H7 (cell line): Measurements from ENCODE around the gene RNFT2. TPM values are rescaled to one million over a fixed set of nuclear protein-coding genes. Genes with fewer than 3 reads are reported as not detected.
A peak's percentile ranks its signal among the peaks of the same experiment; 100 is the strongest.

ENCODE experiments used
- DNase-seq: peaks from one replicate; pipeline ENCODE4 v3.0.0; 2012
- H3K27me3 ChIP-seq: 2 replicates; pipeline ENCODE4 v1.6.0; 2011; ENCODE audit warnings: mild to moderate bottlenecking, low read length; ENCODE audit not compliant: control insufficient read depth, insufficient read depth
- H3K36me3 ChIP-seq: replicated peaks from 2 replicates; pipeline ENCODE4 v1.5.1; 2011; ENCODE audit warnings: low read length; ENCODE audit not compliant: control insufficient read depth, insufficient read depth
- H3K4me3 ChIP-seq: 2 replicates; pipeline ENCODE4 v1.5.1; 2011; ENCODE audit warnings: low read depth, mild to moderate bottlenecking, control low read depth, low read length, moderate library complexity; ENCODE audit not compliant: insufficient read depth
- total RNA-seq: library from RNA; depleted of rRNA; stranded (reverse); fragments of >200 nt; shearing (Covaris generic); gene quantifications from 2 replicates; pipeline ENCODE4 v1.2.3, GENCODE V29; 2014

The RNFT2 gene
- total RNA-seq, 1 experiment from 2014 or later = 10.8 TPM

- H3K4me3 ChIP-seq = no peak overlapping the region
- H3K27me3 ChIP-seq = no peaks in the 10 kb centered on the region
- H3K36me3 ChIP-seq = no peaks in the 10 kb centered on the region
- no peak for DNase-seq
Measured at GRCh38 chr12:116700066-116700465, 38.0 kb upstream of the RNFT2 start.

GRCh38 chr12:116701432-116701831 lies 36.7 kb upstream of the RNFT2 start:
- DNase-seq = no peak
- Histone ChIP-seq H3K4me3 (no peak overlapping the region), H3K27me3 (no peaks in the 10 kb centered on the region), H3K36me3 (no peaks in the 10 kb centered on the region)

- DNase-seq = peak; percentile 80
- Histone ChIP-seq H3K4me3 (no peak overlapping the region), H3K27me3 (no peaks in the 10 kb centered on the region), H3K36me3 (no peaks in the 10 kb centered on the region)
Measured at GRCh38 chr12:116703214-116703795, 34.8 kb upstream of the RNFT2 start.

GRCh38 chr12:116707751-116708150 lies 30.4 kb upstream of the RNFT2 start:
- no peaks in the 10 kb centered on the region for H3K36me3 ChIP-seq
- peaks cover 4% of the 10 kb centered on the region for H3K27me3 ChIP-seq
- no peak overlapping the region for H3K4me3 ChIP-seq
- DNase-seq = no peak

GRCh38 chr12:116708826-116709756 lies 29.0 kb upstream of the RNFT2 start:
- Histone ChIP-seq H3K27me3 (peaks cover 4% of the 10 kb centered on the region), H3K36me3 (no peaks in the 10 kb centered on the region), H3K4me3 (no peak overlapping the region)
- DNase-seq = no peak

GRCh38 chr12:116709768-116710167 lies 28.3 kb upstream of the RNFT2 start:
- no peak overlapping the region for H3K4me3 ChIP-seq
- DNase-seq = no peak
- no peaks in the 10 kb centered on the region; the same call in 1 of the 2 replicates for H3K36me3 ChIP-seq
- peaks cover 4% of the 10 kb centered on the region for H3K27me3 ChIP-seq

DNA sequence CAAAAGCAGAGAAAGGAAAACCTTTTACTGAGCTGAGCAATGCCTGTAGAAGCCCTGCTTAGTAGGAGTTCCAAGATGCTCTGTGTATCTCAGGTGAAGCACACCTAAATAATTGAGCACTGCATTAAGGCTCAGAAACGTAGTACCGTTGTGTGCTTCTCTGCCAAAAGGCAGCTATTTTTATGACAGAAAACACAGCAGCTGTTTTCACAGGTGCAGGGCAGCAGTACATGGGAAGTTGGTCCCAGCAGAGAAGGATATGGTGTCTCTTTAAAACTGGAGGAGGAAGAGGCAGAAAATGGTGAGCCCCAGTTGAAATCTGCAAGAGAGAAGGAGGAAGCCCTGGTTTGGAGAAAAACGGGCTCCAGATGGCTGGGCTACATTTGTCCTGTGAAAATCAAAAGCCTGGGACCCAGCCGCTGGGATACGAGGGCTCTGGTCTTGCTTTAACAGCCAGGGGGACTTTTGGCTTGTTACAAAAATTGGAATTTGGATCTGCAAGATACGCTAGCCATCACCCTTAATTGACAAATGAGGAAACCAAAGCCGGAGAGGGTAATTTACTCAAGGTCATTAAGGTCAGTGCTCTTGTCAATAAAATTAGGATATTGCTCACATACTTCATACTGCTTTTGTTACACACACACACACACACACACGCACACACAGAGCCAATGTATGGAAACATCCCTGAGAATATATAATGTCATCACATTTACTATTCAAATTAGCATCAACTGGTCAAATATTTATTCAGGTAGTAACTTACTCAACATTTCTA lies 27.6 kb upstream of the RNFT2 start:
- no peak overlapping the region for H3K4me3 ChIP-seq
- H3K36me3 ChIP-seq = no peaks in the 10 kb centered on the region; the same call in 1 of the 2 replicates
- DNase-seq = no peak
- peaks cover 4% of the 10 kb centered on the region for H3K27me3 ChIP-seq

DNA sequence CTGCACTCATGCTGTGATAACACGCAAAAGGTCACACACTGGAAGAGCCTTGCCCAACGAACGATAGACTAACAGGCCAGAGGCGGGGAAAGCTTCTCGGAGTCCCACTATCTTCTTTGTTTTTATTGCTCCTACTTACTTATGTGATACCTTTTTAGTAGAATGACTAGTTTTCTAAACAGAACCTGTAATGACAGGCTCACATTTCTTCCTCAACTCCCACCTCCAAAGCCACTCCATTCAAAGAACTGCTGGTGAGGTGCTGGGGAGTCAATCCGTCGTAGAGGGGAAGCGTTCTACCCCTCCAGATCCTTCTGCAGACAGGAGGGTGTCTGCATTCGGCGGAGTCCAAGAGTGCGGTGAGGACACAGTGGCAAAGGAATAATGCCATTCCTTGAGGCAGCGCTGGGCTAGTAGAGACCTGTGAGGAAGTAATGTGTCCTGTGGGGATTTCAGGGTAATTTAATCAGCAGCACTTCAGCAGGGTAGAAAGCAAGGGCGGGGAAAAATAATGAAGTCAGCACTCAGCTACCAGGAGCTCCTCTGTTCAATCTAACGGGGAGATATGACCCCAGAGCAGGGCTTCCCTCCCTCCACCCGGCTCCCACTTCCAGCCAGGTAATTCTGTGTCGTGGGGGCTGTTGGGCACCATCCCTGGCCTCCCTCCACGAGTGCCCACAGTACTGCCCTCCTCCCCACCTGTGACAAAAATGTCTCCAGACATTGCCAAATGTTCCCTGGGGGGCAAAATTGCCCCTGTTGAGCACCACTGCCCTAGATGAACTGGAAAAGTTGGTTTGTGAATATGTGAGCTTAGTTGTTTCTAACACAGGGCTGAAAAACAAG lies 25.4 kb upstream of the RNFT2 start:
- H3K27me3 ChIP-seq = peaks cover 4% of the 10 kb centered on the region
- H3K36me3 ChIP-seq = peaks cover 10% of the 10 kb centered on the region
- H3K4me3 ChIP-seq = no peak overlapping the region
- DNase-seq = no peak

DNA sequence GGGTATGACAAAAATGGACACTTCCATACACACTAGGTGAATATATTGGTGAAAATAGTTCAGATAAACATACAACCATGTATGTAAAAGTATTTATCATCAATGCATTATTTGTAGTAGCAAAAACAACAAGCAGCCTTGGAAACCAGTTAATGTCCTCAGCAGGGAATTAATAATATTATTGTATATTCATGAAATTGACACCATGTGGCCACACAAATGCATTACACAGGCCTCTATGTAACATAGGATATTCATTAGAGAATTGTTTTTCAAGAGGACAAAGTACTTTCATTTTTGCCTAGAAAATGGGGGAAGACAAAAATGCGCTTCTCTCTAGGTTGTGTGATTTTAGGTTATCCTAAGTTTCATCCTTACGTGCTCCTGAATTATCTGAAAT lies 24.6 kb upstream of the RNFT2 start:
- Histone ChIP-seq H3K4me3 (no peak overlapping the region), H3K36me3 (peaks cover 10% of the 10 kb centered on the region)

DNA sequence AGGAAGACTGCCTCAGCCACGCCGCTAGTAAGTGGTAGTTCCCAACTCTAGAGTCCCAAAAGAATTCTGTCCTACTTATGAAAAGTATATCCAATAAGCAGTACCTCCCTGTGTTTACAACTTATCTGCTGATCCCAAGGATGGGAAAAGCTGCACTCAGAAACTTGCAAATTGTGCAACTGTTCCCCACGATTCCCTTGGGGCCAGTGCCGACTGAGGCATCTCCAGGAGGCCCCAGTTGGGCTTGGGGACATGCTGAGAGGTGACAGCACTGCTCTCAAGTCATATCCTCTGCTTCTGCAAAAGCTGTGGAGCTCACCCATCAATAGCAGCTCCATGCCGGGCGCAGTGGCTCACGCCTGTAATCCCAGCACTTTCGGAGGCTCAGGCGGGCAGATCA lies 23.9 kb upstream of the RNFT2 start:
- DNase-seq = no peak
- no peak overlapping the region for H3K4me3 ChIP-seq
- peaks cover 4% of the 10 kb centered on the region for H3K27me3 ChIP-seq
- H3K36me3 ChIP-seq = peaks cover 10% of the 10 kb centered on the region

More for the DNA sequence above, 24.6 kb upstream of the RNFT2 start:
- H3K27me3 ChIP-seq = peaks cover 4% of the 10 kb centered on the region
- DNase-seq = no peak

- Histone ChIP-seq H3K36me3 (peaks cover 11% of the 10 kb centered on the region), H3K4me3 (no peak overlapping the region), H3K27me3 (no peaks in the 10 kb centered on the region)
- DNase-seq = no peak
Measured at GRCh38 chr12:116717466-116718437, 20.4 kb upstream of the RNFT2 start.

GRCh38 chr12:116718655-116719454 lies 19.3 kb upstream of the RNFT2 start:
- H3K36me3 ChIP-seq = peaks cover 15% of the 10 kb centered on the region
- H3K4me3 ChIP-seq = no peak overlapping the region
- no peaks in the 10 kb centered on the region for H3K27me3 ChIP-seq
- no peak for DNase-seq
